Activated CD4-positive, alpha-beta T cell treated with anti-CD3 and anti-CD28 coated beads, Interleukin-2, amount 50 U/mL, for 48 hours (primary cell): ENCODE results near the gene TMEM63B.

ENCODE experiments used
- DNase-seq, 2 experiments: peaks; one replicate each; pipeline ENCODE4 v3.0.0-alpha.2; 2020

TMEM63B gene

GRCh38 chr6:44145839-44146238 is 18.5 kb downstream of the TMEM63B start:
- no peak for DNase-seq

GRCh38 chr6:44146685-44147084 is 19.3 kb downstream of the TMEM63B start:
- DNase-seq = no peak

GRCh38 chr6:44147256-44147655 is 19.9 kb downstream of the TMEM63B start:
- no peak for DNase-seq

- no peak for DNase-seq
Measured at GRCh38 chr6:44148306-44148705, 21.0 kb downstream of the TMEM63B start.

GRCh38 chr6:44149369-44150012 is 22.1 kb downstream of the TMEM63B start:
- no peak for DNase-seq

GRCh38 chr6:44150317-44150917 is 23.1 kb downstream of the TMEM63B start:
- DNase-seq = no peak

- peak; percentile 85 to 87 for DNase-seq
Measured at GRCh38 chr6:44151348-44152108, 24.2 kb downstream of the TMEM63B start.

- no peak for DNase-seq
Measured at GRCh38 chr6:44152109-44152461, 24.7 kb downstream of the TMEM63B start.

- DNase-seq = no peak
Measured at GRCh38 chr6:44152533-44152932, 25.2 kb downstream of the TMEM63B start.

GRCh38 chr6:44154067-44154466 is 26.7 kb downstream of the TMEM63B start:
- no peak for DNase-seq

- no peak for DNase-seq
Measured at GRCh38 chr6:44156494-44157151, 29.3 kb downstream of the TMEM63B start.

GRCh38 chr6:44157152-44157521 is 29.8 kb downstream of the TMEM63B start:
- no peak for DNase-seq

- no peak for DNase-seq
Measured at GRCh38 chr6:44158770-44159228, 31.4 kb downstream of the TMEM63B start, which contains the start of gene CAPN11. CAPN11 (plus strand) TSS chr6:44158820; CDS start chr6:44158849, 29 bp downstream.

- DNase-seq = no peak
Measured at GRCh38 chr6:44161997-44162338, 34.6 kb downstream of the TMEM63B start.

GRCh38 chr6:44162876-44163625 is 35.7 kb downstream of the TMEM63B start:
- DNase-seq = no peak

- DNase-seq = no peak
Measured at GRCh38 chr6:44166116-44166515, 38.8 kb downstream of the TMEM63B start.

- DNase-seq = no peak
Measured at GRCh38 chr6:44166591-44167184, 39.3 kb downstream of the TMEM63B start.

GRCh38 chr6:44167567-44167966 is 40.2 kb downstream of the TMEM63B start:
- no peak for DNase-seq

- no peak for DNase-seq
Measured at GRCh38 chr6:44169154-44169553, 41.8 kb downstream of the TMEM63B start.

GRCh38 chr6:44169886-44170570 is 42.7 kb downstream of the TMEM63B start:
- no peak for DNase-seq

- DNase-seq = peak; percentile 41 to 60
Measured at GRCh38 chr6:44171899-44172546, 44.7 kb downstream of the TMEM63B start.
